ENCODE measurements around the gene S100A7A.

S100A7A gene

GRCh38 chr1:153429266-153430165 is 13.2 kb downstream of the S100A7A start:
- no peak for ATAC-seq
- no peak overlapping the region for H3K27ac Mint-ChIP-seq
- DNase-seq = no peak
- H3K27me3 Mint-ChIP-seq = peaks cover 44% of the 10 kb centered on the region
- H3K4me3 Mint-ChIP-seq = no peak overlapping the region
- no peaks in the 10 kb centered on the region for H3K9me3 Mint-ChIP-seq
- H3K4me1 Mint-ChIP-seq = no peaks in the 10 kb centered on the region

GRCh38 chr1:153430166-153430553 is 13.8 kb downstream of the S100A7A start:
- H3K9me3 Mint-ChIP-seq = no peaks in the 10 kb centered on the region
- H3K4me3 Mint-ChIP-seq = no peak overlapping the region
- DNase-seq (no peak), ATAC-seq (no peak)
- no peaks in the 10 kb centered on the region for H3K4me1 Mint-ChIP-seq
- no peak overlapping the region for H3K27ac Mint-ChIP-seq
- H3K27me3 Mint-ChIP-seq = peaks cover 38% of the 10 kb centered on the region

GRCh38 chr1:153430561-153430960 is 14.2 kb downstream of the S100A7A start:
- no peaks in the 10 kb centered on the region for H3K9me3 Mint-ChIP-seq
- H3K4me1 Mint-ChIP-seq = no peaks in the 10 kb centered on the region
- ATAC-seq (no peak), DNase-seq (no peak)
- no peak overlapping the region for H3K27ac Mint-ChIP-seq
- H3K27me3 Mint-ChIP-seq = peaks cover 34% of the 10 kb centered on the region
- H3K4me3 Mint-ChIP-seq = no peak overlapping the region

DNA sequence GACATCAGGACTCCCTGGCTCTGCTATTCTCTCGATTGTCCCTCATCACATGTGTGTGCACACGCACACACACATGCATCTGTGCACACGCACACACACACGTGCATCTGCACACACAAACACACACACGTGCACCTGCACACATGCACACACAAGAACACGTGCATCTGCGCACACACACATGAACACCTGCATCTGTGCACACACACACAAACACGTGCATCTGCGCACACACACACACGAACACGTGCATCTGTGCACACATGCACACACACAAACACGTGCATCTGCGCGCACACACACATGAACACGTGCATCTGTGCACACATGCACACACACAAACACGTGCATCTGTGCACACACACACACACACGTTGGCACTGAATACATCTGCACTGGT is 14.7 kb downstream of the S100A7A start:
- no peak for DNase-seq
- H3K4me1 Mint-ChIP-seq = no peaks in the 10 kb centered on the region
- H3K4me3 Mint-ChIP-seq = no peak overlapping the region
- no peak overlapping the region for H3K27ac Mint-ChIP-seq
- peaks cover 29% of the 10 kb centered on the region for H3K27me3 Mint-ChIP-seq
- ATAC-seq = no peak
- no peaks in the 10 kb centered on the region for H3K9me3 Mint-ChIP-seq

- H3K9me3 Mint-ChIP-seq = no peaks in the 10 kb centered on the region
- H3K27ac Mint-ChIP-seq = no peak overlapping the region
- ATAC-seq = no peak
- DNase-seq = no peak
- no peak overlapping the region for H3K4me3 Mint-ChIP-seq
- peaks cover 29% of the 10 kb centered on the region for H3K27me3 Mint-ChIP-seq
- H3K4me1 Mint-ChIP-seq = no peaks in the 10 kb centered on the region
These were observed 15.1 kb downstream of the S100A7A start for GRCh38 chr1:153431427-153431826.

DNA sequence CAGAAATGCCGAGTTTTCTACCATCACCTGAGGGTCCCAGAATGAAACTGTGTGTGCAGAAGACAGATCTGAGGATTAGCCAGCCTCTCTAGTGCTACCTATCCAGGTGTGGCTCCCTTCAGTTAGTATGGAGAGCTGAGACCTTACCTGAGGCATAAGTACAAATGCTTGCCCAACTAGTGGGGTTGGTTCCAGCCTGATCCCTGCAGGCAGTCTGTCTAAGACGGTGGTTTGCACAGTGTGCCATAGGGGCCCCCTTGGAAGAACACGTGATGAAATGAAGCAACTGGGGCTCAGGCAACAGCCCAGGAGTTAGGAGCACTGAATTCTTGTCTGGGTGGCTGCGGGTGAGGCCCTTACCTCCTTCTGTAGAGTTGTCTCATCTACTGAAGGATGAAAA is 15.6 kb downstream of the S100A7A start:
- no peak overlapping the region for H3K27ac Mint-ChIP-seq
- H3K9me3 Mint-ChIP-seq = no peaks in the 10 kb centered on the region
- H3K4me1 Mint-ChIP-seq = no peaks in the 10 kb centered on the region
- no peak for ATAC-seq
- H3K27me3 Mint-ChIP-seq = peaks cover 28% of the 10 kb centered on the region
- H3K4me3 Mint-ChIP-seq = no peak overlapping the region
- no peak for DNase-seq

DNA sequence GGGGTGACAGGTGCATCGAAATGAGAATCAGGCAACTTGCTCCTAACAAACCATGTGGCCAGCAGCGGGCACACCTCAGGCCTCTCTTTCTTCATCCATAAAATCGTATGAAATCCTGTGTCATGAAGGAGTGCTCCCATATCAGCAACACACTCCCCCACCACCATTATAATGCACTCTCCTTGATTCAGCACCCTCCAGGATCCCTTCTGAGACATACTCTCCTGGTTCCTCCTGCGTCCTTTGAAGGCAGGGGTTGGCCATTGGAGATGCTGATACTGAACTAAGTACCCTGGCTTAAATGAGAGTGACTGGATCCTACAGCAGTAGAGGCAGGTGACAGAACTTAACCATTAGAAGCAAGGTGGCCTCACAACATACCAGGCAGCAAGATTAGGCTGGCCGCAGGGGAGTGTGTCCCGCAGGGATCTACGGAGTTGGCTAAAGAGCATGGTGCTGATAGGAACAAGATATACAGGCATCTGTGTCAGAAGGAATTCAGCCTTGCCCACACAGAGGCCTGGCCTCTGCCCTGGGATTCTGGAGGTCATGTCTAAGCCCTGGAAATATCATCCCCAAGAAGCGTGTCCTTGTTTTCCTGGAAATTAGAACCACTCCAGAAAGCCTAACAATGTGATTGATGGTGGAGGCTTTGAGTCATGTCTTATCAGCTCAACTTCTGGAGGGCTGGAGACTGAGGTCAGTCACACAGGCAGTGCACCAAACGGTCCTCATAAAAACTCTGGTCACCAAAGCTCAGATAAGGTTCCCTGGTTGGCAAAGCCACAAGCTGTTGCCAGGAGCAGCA is 16.8 kb downstream of the S100A7A start:
- Mint-ChIP-seq H3K27ac (no peak overlapping the region), H3K9me3 (no peaks in the 10 kb centered on the region)
- no peak for ATAC-seq

GRCh38 chr1:153434746-153435455 is 18.6 kb downstream of the S100A7A start:
- H3K4me1 Mint-ChIP-seq = no peaks in the 10 kb centered on the region
- ATAC-seq (no peak), DNase-seq (no peak)
- H3K27me3 Mint-ChIP-seq = peaks cover 7% of the 10 kb centered on the region
- H3K27ac Mint-ChIP-seq = no peak overlapping the region
- H3K9me3 Mint-ChIP-seq = no peaks in the 10 kb centered on the region
- H3K4me3 Mint-ChIP-seq = no peak overlapping the region

More for the DNA sequence above, 16.8 kb downstream of the S100A7A start:
- H3K27me3 Mint-ChIP-seq = peaks cover 17% of the 10 kb centered on the region
- no peak overlapping the region for H3K4me3 Mint-ChIP-seq
- H3K4me1 Mint-ChIP-seq = no peaks in the 10 kb centered on the region
- no peak for DNase-seq

DNA sequence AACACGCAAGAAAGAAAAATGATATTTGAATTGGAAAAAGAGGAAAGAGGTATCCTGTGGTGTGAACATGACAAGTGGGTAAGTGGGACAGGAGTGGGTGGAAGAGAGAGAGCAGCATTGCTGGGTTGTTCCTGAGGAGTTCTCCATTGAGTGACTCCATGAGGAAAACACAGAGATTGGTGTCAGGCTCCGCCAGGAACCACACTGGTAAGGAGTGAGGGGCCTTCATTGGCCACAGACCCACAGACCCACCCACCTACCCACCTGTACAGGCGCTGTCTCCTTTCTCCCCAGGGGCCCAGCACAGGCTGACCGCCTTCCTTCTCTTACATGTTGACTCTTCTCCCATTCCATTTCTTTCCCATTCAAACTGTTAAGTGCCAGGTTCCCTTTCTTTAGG is 20.9 kb downstream of the S100A7A start:
- no peaks in the 10 kb centered on the region for H3K4me1 Mint-ChIP-seq
- ATAC-seq (no peak), DNase-seq (no peak)
- H3K9me3 Mint-ChIP-seq = no peaks in the 10 kb centered on the region
- peaks cover 7% of the 10 kb centered on the region for H3K27me3 Mint-ChIP-seq
- no peak overlapping the region for H3K27ac Mint-ChIP-seq
- no peak overlapping the region for H3K4me3 Mint-ChIP-seq

DNA sequence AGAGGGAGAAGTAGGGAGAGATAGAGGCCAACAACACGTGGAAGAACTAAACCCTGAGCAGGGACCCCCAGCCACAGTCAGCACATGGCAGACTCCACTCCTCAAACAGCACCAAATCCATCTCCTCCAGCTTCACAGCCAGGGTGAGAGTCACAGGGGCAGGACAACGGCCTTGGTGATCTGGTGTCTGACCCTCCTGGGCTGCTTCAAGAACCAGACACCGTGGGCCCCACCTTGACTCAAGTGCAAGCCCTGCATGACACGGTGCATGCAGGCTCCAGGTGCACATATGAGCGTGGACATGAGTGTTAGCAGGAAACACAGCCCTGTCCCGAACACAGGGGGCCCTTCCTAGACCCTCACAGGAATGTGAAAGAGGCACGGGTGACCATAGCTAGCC is 22.3 kb downstream of the S100A7A start:
- Mint-ChIP-seq H3K4me1 (no peaks in the 10 kb centered on the region), H3K9me3 (no peaks in the 10 kb centered on the region), H3K27me3 (peaks cover 9% of the 10 kb centered on the region)

GRCh38 chr1:153439273-153439672 is 23.0 kb downstream of the S100A7A start:
- Mint-ChIP-seq H3K27ac (no peak overlapping the region), H3K9me3 (no peaks in the 10 kb centered on the region), H3K4me3 (no peak overlapping the region), H3K27me3 (peaks cover 16% of the 10 kb centered on the region), H3K4me1 (no peaks in the 10 kb centered on the region)
- no peak for DNase-seq
- ATAC-seq = no peak

More for the DNA sequence above, 22.3 kb downstream of the S100A7A start:
- Mint-ChIP-seq H3K4me3 (no peak overlapping the region), H3K27ac (no peak overlapping the region)
- ATAC-seq (no peak), DNase-seq (no peak)

- no peak overlapping the region for H3K4me3 Mint-ChIP-seq
- DNase-seq (no peak), ATAC-seq (no peak)
- H3K27me3 Mint-ChIP-seq = peaks cover 23% of the 10 kb centered on the region
- no peaks in the 10 kb centered on the region for H3K4me1 Mint-ChIP-seq
- no peak overlapping the region for H3K27ac Mint-ChIP-seq
- no peaks in the 10 kb centered on the region for H3K9me3 Mint-ChIP-seq
These were observed 25.0 kb downstream of the S100A7A start for GRCh38 chr1:153441238-153441755.

GRCh38 chr1:153443486-153443885 is 27.2 kb downstream of the S100A7A start:
- H3K9me3 Mint-ChIP-seq = no peaks in the 10 kb centered on the region
- DNase-seq (no peak), ATAC-seq (no peak)
- peaks cover 27% of the 10 kb centered on the region for H3K27me3 Mint-ChIP-seq
- no peak overlapping the region for H3K4me3 Mint-ChIP-seq
- no peaks in the 10 kb centered on the region for H3K4me1 Mint-ChIP-seq
- H3K27ac Mint-ChIP-seq = no peak overlapping the region

- ATAC-seq (no peak), DNase-seq (no peak)
- peaks cover 33% of the 10 kb centered on the region for H3K27me3 Mint-ChIP-seq
- no peaks in the 10 kb centered on the region for H3K9me3 Mint-ChIP-seq
- H3K4me3 Mint-ChIP-seq = no peak overlapping the region
- no peak overlapping the region for H3K27ac Mint-ChIP-seq
- no peaks in the 10 kb centered on the region for H3K4me1 Mint-ChIP-seq
These were observed 27.8 kb downstream of the S100A7A start for GRCh38 chr1:153444078-153444477.

GRCh38 chr1:153447498-153448170 is 31.3 kb downstream of the S100A7A start:
- Mint-ChIP-seq H3K4me1 (no peaks in the 10 kb centered on the region), H3K4me3 (no peak overlapping the region), H3K27ac (no peak overlapping the region), H3K27me3 (peaks cover 34% of the 10 kb centered on the region), H3K9me3 (no peaks in the 10 kb centered on the region)
- DNase-seq (no peak), ATAC-seq (no peak)
